ENCODE data around the gene TADA3. TPM values are rescaled to one million over a fixed set of nuclear protein-coding genes. Genes with fewer than 3 reads are reported as not detected.

Gene TADA3
- total and polyA plus RNA-seq, 9 of the 15 experiments (the other 6 are each of a cell fraction or from before 2014, with no cell fraction given), result 4.1 to 110 (median 74.8) TPM

DNA sequence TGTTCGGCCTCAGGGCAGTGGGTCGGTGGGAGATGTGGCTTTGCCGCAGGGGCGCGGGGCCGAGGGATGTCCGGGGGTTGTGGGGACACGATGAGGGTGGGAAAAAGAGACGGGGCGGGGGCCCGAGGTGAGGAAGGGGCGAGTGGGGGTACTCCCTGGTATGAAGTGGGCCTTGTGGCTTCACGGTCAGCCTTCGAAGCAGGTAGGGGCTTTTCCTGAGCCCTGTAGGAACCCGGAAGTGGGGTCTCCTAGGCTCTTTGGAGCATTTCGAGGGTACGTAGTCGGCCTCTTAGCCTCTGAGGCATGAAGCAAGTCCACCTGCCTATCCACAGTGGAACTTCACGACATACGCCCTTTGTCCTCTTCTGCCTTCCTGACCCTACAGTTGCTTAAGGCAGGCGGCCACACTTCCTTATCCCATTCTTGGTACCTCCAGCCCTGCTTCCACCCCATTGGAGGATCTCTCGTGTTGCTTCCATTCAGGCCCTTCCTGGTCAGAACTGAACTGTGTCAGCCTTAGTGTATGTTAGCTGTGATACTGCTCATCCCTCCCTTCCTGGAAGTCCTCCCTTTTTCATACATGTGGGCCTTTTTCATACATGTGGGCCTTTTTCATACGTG lies 998 bp upstream of the TADA3 start (continued):
- TF ChIP-seq, protein P1, sequence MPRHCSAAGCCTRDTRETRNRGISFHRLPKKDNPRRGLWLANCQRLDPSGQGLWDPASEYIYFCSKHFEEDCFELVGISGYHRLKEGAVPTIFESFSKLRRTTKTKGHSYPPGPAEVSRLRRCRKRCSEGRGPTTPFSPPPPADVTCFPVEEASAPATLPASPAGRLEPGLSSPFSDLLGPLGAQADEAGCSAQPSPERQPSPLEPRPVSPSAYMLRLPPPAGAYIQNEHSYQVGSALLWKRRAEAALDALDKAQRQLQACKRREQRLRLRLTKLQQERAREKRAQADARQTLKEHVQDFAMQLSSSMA (CRISPR knock-in tag; IDR thresholded peaks at IDR 0.05), result no peak
- no peak for TF ChIP-seq ZNF586 (CRISPR knock-in tag; conservative IDR thresholded peaks at IDR 0.05)
- peak; percentile 33; the same call in 1 of the 2 replicates for TF ChIP-seq KAT7 (CRISPR knock-in tag; IDR thresholded peaks at IDR 0.05; ENCODE audit: borderline replicate concordance)
- no peak for TF ChIP-seq TOE1 (IDR thresholded peaks at IDR 0.05; ENCODE audit: borderline replicate concordance)
- no peak for TF ChIP-seq TOE1 (CRISPR knock-in tag; IDR thresholded peaks at IDR 0.05; ENCODE audit: borderline replicate concordance, low read depth)
- TF ChIP-seq SRSF7 (optimal IDR thresholded peaks at IDR 0.05; ENCODE audit: low read depth, low read length), result no peak
- 0 out of 2 replicates have a peak, but pooled peaks have one; percentile 2 for TF ChIP-seq ELF2 (CRISPR knock-in tag; IDR thresholded peaks at IDR 0.05)
- TF ChIP-seq C11orf30 (IDR thresholded peaks at IDR 0.05; ENCODE audit: low read depth), result peak; percentile 31; the same call in 1 of the 2 replicates
- TF ChIP-seq ZC3H4 (CRISPR knock-in tag; IDR thresholded peaks at IDR 0.05; ENCODE audit: borderline replicate concordance), result no peak
- peak; percentile 6 for TF ChIP-seq POLR2A (conservative IDR thresholded peaks at IDR 0.05)
- TF ChIP-seq, protein P2, sequence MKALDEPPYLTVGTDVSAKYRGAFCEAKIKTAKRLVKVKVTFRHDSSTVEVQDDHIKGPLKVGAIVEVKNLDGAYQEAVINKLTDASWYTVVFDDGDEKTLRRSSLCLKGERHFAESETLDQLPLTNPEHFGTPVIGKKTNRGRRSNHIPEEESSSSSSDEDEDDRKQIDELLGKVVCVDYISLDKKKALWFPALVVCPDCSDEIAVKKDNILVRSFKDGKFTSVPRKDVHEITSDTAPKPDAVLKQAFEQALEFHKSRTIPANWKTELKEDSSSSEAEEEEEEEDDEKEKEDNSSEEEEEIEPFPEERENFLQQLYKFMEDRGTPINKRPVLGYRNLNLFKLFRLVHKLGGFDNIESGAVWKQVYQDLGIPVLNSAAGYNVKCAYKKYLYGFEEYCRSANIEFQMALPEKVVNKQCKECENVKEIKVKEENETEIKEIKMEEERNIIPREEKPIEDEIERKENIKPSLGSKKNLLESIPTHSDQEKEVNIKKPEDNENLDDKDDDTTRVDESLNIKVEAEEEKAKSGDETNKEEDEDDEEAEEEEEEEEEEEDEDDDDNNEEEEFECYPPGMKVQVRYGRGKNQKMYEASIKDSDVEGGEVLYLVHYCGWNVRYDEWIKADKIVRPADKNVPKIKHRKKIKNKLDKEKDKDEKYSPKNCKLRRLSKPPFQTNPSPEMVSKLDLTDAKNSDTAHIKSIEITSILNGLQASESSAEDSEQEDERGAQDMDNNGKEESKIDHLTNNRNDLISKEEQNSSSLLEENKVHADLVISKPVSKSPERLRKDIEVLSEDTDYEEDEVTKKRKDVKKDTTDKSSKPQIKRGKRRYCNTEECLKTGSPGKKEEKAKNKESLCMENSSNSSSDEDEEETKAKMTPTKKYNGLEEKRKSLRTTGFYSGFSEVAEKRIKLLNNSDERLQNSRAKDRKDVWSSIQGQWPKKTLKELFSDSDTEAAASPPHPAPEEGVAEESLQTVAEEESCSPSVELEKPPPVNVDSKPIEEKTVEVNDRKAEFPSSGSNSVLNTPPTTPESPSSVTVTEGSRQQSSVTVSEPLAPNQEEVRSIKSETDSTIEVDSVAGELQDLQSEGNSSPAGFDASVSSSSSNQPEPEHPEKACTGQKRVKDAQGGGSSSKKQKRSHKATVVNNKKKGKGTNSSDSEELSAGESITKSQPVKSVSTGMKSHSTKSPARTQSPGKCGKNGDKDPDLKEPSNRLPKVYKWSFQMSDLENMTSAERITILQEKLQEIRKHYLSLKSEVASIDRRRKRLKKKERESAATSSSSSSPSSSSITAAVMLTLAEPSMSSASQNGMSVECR (CRISPR knock-in tag; IDR thresholded peaks at IDR 0.05), result peak; percentile 83
- peak; percentile 86 for TF ChIP-seq POLR2B (IDR thresholded peaks at IDR 0.05; ENCODE audit: low read depth, partially characterized antibody)
- no peak for TF ChIP-seq ZKSCAN8 (CRISPR knock-in tag; IDR thresholded peaks at IDR 0.05)
- no peak for TF ChIP-seq HEY1 (CRISPR knock-in tag; IDR thresholded peaks at IDR 0.05; ENCODE audit: borderline replicate concordance)
- no peak for TF ChIP-seq NUFIP1 (IDR thresholded peaks at IDR 0.05; ENCODE audit: partially characterized antibody)
- no peak for TF ChIP-seq NRF1 (conservative IDR thresholded peaks at IDR 0.05 in 1 of 2, IDR thresholded peaks at IDR 0.05 in 1 of 2)
- no peak for TF ChIP-seq ZC3H8 (IDR thresholded peaks at IDR 0.05)
- peak; percentile 19 for TF ChIP-seq SUPT5H (IDR thresholded peaks at IDR 0.05)
- TF ChIP-seq FOXM1 (IDR thresholded peaks at IDR 0.05; ENCODE audit: low read depth), result no peak
- TF ChIP-seq FOXM1 (CRISPR knock-in tag; IDR thresholded peaks at IDR 0.05; ENCODE audit: low read depth), result 0 out of 2 replicates have a peak, but pooled peaks have one; percentile 72

Measured in K562 (cell line).